ENCODE measurements around the gene DR1.

DR1 gene

DNA sequence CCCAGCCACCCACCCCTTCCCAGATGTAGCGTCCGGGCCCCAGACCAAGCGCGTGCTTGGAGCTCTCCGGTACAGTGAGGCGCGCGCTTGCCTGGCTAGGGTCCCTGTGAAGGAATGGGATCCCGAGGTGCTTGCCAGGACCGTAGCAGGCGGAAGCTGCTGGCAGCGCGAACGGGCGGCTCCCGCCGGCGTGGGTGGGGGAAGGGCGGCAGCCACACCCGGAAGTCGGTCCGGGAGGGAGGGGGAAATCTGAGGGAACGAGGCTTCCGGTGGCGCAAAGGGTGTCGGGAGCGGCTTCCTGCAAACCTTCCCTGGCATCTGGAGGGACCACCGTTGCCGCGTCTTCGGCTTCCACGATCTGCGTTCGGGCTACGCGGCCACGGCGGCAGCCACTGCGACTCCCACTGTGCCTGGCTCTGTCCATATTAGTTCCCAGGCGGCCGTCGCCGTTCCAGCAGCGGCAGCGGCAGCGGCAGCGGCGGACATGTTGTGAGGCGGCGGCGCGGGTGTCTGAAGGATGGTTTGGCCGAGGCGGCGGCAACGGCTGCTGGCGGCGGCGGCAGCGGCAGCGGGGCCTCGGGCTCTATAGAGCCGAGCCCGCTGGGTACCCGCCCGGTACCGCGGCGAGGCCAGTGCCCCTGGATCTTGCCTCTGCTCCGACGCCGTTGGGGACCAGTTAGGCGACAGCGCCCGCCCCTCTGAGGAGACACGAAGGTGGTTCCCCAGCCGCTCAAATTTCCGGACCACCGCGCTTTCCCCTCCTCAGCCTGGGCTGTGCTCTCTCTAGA, at the start of gene DR1:
Gene DR1 (plus strand): TSS at position 275 of the 788 bp plus-strand sequence. CDS start 739 bp downstream, outside the sequence.
- peak; percentile 93 for DNase-seq (ENCODE audit: low spot score)

DNA sequence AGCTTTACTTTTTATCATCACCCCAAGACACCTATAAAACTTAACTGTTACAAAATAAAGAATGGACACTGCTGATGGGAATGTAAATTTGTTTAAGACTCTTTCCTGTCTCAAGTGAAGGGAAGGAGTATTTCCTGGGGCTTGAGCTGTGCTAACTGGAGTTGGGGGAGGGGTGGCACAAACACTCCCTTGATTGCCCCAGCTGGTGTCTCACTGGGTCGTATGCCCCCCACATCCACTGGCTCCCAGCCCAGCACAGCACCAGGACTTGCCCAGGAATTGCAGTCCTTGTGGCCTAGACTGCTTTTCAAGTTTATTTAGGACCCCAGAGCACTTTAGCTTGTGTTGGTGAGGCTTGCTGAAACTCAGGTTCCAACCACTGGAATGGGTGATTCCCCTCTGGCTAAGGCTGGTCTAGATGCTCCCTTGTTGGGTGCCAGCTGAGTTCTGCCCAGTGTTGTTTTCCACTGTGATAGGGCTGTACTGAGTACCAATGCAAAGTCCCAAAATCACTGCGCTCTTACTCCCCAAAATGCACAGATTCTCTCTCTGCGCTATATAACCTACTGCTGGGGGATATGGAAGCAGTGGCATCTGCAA, 49.1 kb upstream of the DR1 start:
- DNase-seq (ENCODE audit: low spot score) = no peak

DNA sequence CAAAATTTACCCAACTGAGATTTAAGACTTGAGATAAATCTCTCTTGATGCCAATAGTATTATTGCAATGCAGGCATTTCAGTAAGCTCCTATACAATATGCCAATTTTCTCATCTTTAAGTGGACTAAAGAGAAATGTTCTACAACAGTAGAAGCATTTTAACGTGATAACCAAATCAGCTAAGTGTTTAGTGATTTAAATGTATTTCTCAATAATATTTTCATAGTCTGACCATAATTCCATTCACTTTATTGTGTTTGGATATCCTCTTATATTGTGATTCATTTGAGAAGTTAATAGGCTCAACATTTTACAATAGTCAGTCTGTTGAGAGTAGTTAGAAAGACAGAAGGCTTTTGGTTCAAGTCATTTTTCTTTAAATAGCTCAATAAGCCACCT, 44.6 kb upstream of the DR1 start:
- DNase-seq (ENCODE audit: low spot score) = no peak

DNA sequence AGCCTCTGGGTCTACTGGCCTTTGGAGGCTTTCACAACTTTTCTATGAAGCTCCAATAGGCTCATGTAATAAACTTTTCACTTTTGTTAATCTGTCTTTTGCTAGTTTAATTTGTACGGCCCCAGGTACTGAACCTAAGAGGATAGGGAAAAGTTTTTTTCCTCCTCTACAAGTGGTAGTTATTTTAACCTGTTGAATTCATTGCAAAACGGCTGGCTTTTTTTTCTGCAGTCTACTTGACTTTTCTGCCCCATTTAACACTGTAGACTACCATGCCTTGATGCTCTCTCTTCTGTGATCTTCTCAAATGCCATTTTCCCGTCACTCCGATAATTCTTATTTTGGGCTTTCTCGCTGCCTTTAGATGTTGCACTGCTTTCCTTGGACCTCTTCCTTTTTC, 43.6 kb upstream of the DR1 start:
- no peak for DNase-seq (ENCODE audit: low spot score)

DNA sequence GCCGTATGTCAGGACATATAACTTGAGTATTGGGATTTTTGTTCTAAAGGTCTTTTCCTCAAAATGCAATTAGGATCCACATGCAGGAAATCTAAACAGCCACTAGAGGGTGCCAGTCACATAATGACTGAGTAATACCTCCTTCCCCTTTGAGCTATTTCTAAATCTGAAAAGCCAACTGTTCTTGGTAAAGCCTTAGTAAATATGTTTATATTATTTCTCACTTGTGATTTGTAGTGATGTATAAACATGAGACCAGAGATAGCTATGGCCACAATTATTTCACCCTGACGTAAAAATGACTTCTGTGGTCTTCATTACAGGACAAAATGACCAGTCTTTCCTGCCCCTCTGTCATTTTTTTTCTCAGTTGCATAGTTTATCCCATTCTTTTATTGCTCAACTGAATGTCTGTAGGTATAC, 41.0 kb upstream of the DR1 start:
- peak; percentile 45 for DNase-seq (ENCODE audit: low spot score)

DNA sequence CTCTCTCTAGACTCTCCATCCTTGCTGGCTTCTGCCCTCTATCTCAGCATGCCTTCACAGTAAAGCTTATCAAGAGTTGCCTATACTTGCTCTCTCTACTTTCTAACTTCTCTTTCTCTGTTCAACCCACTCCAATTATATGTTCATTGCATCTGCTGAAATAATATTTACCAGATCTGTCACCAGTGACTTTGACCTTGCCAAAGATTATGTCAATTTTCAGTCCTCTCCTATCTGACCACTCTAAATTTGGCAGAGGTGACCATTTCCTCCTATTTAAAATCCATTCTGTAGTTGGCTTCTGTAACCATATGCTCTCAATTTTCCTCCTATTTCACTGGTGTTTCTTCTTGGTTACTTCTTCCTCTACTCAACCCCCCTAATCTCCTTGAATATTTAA, 38.8 kb upstream of the DR1 start:
- no peak for DNase-seq (ENCODE audit: low spot score)

DNA sequence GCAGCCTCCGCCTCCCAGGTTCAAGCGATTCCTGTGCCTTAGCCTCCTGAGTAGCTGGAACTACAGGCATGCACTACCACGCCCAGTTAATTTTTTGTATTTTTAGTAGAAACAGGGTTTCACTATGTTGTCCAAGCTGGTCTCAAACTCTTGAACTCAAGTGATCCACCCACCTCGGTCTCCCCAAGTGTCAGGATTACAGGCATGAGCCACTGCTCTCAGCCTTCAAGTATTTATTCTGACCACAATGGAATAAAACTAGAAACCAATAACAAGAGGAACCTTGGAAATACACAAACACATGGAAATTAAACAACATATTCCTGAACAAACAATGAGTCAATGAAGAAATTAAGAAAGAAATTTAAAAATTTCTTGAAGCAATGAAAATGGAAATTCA, 32.7 kb upstream of the DR1 start:
- DNase-seq (ENCODE audit: low spot score) = no peak

DNA sequence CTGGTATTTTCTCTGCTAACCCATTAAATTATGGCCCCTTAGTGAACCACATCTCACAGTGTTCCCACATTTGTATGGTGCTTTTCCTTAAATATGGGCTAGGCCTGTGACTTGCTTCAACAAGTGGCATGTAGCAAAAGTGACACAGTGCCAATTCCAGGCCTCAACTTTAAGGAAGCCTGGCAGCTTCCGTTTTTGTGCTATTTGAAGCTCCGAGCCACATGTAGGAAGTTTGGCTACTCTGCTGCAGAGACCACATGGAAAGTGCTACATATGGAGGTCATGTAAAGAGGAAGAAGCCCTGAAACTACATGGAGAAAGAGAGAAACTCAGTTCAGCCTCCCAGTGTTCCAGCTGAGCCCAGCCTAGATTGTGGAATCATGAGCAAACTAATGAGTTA, 28.5 kb upstream of the DR1 start:
- DNase-seq (ENCODE audit: low spot score) = no peak

DNA sequence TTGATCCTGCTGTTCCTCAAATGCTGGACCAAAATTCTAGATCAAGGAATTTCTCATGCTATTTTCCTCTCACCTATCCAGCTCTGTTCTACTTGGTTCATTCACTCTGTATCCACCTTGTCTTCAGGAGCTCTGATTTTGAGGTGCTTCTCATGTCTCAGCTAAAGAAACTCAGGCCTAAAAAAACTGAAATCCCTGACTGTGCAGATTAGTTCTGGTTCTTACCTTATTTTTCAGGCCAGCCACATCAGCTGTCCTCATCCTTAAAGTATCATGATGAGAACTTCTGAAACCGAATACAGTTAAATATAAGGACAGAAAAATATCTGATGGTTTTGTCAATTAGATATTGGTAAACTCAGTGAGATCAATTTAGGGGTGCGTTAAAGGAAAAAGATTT, 27.8 kb upstream of the DR1 start:
- DNase-seq (ENCODE audit: low spot score) = no peak

DNA sequence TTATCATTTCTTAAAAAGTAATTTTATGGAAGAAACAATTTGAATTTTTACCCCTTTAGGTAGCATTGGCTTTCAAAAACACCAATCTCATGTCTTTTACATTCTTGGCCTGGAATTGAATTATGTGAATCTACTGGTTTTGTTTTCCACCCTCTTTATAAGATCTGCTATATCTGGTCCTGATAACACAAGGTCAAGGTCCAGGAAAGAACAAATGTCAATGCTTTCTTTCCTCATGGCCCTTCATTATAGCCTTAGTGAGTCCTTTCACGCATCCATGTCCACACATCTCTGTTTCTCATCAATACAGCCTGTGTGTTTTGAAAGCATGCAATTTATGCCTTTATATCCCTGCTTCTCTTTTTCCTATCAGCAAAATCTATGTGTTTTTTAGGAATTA, 24.0 kb upstream of the DR1 start:
- DNase-seq (ENCODE audit: low spot score) = no peak

DNA sequence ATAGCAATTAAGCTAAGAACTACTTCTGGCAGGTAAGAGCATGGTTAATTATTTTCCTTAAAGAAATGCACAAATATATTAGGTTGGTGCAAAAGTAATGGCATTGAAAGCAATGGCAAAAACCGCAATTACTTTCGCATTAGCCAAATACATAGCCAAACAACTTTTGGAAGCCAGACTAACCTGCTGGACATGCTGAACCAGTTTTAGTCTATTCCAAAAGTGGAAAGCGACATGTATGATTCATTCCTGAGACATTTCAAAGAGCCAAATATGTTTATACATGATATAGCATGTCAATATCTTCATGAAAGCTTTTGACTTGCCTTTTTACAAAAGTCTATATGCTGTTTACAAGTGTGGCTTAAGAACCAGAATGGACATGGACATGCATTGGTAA, 23.4 kb upstream of the DR1 start:
- DNase-seq (ENCODE audit: low spot score) = no peak

DNA sequence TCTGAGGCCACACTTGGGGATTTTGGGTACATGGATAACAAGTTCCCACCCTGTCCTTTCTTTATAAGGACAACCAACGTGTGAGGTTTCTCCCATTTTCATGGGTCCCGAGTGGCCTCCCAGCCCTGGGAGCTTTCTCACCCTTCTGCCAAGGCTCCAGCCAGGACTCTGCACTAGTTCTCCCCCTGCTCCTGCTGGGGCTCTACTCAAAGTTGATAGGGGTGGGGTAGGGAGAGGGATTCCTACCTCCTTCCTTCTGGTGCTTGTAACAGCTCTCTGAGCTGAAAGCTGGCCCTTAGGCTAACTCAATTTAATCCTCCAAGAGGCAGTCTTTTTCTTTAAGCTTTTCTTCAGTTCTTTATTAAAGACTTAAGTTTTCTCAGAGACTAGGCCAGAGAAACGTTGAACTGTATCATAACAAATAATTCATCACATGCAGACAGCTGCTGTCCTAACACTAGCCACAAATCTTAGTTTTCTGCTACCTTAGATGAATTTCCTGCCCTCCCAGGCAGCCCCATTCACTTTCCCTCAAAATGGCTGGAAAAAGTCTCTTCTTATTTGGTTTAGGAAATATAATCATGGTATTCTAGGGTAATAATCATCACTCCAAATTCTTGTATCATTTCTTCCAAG, 22.4 kb upstream of the DR1 start:
- no peak for DNase-seq (ENCODE audit: low spot score)

DNA sequence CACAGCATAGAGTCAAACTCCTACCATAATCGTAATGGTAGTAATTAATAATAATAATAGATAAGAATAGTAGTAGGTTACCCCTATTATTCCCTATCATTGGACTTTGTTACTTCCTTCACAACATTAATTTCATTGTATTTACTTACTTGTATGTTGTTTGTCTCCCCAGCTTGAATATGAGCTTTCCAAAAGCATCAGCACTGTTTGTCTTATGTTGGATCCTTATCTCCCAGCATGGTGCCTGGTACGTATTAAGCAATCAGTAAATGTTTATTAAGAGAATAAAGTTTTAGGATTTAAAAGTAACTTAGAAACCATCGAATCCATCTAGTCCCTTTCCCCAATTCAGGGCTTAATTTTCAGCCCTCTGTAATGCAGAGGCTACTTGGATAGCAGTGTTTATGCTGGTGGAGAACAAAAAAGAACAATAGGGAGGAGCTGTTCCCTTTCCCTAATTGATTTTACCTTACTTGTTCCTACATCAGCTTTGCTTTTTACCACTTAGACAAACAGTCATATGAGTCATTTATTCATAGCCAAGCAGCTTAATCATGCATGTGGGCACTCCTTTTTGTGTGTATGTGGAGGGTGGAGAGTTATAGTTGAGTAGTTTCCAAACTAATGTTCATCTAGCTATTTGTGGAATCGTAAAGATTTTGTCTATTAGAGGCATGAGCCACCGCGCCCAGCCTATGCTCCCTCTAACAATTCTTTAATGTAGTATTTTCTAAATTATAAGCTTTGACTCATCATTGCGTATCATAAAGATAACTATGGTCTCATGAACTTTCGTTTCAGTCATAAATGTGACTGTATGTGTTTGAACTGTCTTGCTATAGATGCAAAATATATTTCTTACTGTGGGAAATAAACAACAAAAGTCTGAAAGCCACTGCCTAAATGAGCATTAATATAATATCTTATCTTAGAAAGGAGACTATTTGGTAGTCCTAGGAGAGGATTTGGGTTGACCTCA, 20.9 kb upstream of the DR1 start:
- no peak for DNase-seq (ENCODE audit: low spot score)

DNA sequence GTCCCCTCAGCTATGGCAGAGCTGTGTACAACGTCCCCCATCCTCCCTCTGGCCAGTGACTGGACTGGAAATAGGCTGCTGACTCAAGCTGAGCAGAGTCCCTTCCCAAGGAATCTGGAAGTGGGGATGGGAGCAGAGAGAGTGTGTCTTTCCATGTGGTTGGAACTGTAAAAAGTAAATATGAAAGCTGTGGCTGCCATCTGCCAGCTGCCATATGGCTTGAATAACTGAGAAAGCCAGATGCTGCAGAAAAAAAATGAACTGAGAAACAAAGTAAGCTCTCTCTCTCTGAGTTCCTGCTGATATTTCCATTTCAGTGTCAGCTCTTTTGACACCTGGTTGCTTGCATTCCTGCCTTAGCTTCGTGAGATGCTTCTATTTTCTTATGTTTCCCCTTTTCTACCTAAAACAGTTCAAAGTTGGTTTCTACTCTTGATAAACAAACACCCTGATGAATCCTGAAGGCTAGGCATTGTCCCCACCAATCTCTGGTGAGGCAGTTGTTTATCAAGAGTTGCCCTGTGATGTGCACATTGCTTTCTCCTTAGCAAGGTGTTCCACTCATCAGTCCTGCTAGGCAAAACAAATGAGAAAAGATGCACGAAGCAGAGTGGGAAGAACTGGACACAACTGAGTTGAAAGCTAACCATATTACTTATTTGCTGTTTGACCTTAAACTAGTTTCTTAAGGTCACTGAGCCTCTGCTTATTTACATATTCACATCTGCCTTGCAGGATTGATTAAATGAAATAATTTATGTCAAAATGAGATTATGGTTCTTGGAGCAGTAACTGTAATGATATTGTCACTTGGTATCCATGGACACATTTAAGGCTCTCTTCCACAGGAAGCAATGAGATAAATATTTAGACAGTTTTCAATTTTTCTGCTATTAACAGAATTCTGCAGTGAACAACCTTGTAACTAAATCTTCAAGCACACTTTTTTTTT, 16.6 kb upstream of the DR1 start:
- peak; percentile 37 for DNase-seq (ENCODE audit: low spot score)

DNA sequence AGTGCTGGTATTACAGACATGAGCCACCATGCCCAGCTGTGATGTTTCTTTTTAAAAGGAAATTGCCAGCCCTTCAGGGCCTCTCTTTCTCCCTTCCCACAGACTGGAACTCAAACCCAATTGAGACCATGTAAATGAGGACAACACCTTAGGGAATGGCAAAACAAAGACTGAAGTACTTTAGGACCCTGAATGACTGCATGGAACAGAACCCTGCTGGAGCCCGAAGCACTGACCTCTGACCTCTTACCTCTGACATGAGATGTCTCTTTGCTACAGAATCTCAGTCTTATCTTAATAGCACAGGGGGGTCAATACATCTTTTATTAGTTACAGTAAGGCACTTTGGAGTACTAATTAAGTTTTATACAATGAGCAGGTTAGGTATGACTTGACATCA, 15.5 kb upstream of the DR1 start:
- no peak for DNase-seq (ENCODE audit: low spot score)

DNA sequence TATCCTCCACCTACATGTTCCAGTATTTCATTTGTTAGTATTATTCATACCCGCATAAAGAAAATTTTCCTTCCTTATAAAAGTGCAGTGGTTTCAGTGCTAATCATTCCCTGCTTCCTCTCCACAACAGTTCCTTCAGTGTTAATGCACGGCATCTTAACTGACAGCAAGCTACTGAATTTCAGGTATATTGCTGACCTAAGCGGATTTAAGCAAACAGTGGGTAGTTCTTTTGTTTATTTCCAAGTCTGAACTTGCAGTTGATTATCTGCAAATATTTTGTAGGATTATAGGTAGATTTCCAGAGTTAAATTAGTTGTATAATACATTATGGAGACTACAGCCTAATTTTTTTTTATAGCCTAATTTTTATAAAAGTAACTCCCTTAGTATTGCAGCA, 15.1 kb upstream of the DR1 start:
- DNase-seq (ENCODE audit: low spot score) = no peak

DNA sequence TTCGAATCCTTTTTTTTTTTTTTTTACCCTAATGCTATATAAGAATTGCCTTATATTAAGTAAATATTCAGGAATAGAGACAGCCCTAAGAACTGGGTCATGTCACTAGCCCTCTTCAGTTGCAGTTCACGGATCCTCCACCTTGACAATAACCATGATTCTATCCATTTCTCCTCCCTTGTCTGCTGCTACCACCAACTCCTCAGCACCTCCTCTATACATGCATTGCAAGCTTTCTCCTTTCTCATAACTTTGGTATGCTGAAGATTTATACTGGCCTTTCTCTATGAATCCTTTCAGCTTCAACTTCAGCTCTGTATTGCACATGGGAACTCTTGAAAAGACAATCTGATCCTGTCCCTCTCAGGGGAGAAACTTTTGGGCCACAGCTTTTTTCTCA, 14.3 kb upstream of the DR1 start:
- DNase-seq (ENCODE audit: low spot score) = no peak

DNA sequence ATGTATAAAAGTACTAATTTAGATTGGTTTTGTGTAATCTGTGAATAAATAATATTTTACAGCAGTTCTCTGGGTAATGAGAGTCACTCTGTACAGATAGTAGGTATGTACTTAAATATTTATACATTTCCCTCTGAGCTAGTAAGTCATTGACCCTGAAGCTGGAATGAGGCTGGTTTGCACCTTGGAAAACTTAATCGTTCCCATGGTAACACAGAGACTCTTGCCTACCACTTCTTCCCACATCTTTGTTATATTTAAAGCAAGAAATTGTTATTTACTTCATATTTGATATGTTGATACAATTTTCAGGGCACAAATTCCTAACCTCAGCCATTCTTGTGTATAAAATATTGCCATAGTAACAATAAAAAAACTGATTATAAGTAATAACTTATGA, 13.3 kb upstream of the DR1 start:
- DNase-seq (ENCODE audit: low spot score) = no peak

DNA sequence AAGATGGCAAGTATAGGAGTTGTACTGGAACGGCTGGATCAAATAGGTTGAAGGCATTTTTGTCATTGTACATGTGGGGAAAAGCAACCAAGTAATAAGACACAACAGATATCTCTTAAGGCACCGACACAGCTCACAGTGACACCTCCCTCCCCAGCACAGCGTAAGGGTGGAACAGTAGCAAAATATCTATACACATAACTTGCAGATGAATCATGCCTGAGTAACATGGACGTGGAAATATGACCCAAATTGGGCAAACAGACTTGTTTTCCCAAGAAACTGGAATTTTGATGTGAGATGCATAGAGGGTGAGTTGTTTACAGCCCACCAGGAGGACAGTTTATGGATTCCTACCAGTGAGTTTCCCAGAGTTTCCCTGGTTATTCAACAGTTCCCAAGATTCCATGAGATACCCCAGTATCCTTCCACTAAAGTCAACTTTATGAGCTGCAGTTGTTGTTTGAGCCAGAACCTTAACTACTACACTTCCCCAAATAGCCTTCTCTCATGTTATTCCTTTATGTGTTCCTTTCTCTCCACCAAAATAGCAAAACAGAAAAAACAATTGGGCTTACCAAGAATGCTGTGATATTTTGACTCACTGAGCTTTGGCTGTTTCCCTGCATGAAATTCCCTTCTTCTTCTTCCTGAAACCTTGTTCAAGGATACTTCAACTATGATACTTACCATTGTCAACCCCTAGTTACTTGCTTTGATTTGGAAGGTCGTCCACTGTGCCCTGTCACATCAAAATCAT, 7.1 kb upstream of the DR1 start:
- no peak for DNase-seq (ENCODE audit: low spot score)

DNA sequence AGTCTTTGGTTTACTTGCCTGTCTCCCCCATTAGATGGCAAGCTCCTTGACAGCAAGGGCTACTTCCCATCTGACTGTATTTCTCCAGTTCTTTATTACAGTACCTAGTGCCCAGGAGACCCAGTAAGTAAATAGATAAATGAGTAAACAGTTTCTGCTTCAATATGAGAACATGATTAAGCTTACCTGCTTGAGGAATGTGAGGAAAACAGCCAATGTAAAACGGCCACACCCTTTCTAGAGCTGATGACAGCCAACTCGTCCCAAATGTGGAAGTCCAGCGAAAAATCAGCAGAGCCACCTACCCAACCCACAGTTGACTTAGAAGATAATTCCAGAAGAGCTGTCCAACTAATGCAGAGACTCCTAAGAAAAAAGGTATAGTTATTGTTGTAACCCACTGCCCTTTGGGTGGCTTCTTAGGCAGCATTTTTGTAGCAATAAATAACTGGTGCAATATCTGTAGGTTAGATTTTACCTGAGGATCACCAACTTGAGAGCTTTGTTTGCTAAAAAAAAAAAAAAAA, 6.5 kb upstream of the DR1 start:
- DNase-seq (ENCODE audit: low spot score) = no peak
